Measurements from ENCODE around the gene AFF1. TPM values are rescaled to one million over a fixed set of nuclear protein-coding genes. Genes with fewer than 3 reads are reported as not detected.

AFF1 gene
- total RNA-seq, 1 experiment from 2014 or later, result 14.5 TPM

Other genes starting within 250 kb of the AFF1 start
- gene SLC10A6, start 85.6 kb upstream of the AFF1 start, total RNA-seq (2014; rRNA removed; shearing (Covaris generic)), result 0.08 TPM in 1 of 2 replicates, not detected in the other
- gene C4orf36, start 42.6 kb upstream of the AFF1 start, total RNA-seq (2014; rRNA removed; shearing (Covaris generic)), result 0.41 and 2.8 TPM in 2 replicates

Measured in SJSA1 (cell line).